OCI-LY7 (cell line): ENCODE data around the gene COL5A1. TPM values are rescaled to one million over a fixed set of nuclear protein-coding genes. Genes with fewer than 3 reads are reported as not detected.

Experiments
- BruUV-seq: library from RNA; stranded (reverse); fragments of 400-500 nt; replicated peaks from 2 replicates; lab custom pipeline; 2021; lab: Mats Ljungman, UMichigan
- CTCF ChIA-PET: fragments of 300-600 bp; sonication (Branson Sonifier 250); formaldehyde crosslinking; loops from one replicate; lab custom pipeline; 2022; ENCODE audit warnings: antibody characterized with exemption; ENCODE audit not compliant: unreplicated experiment; lab: Charles Lee
- POLR2A ChIA-PET: fragments of 300-600 bp; sonication (Branson Sonifier 250); formaldehyde crosslinking; loops from one replicate; lab custom pipeline; 2022; ENCODE audit warnings: antibody characterized with exemption; lab: Charles Lee
- DNase-seq: peaks from one replicate; pipeline ENCODE4 v3.0.0-alpha.2; 2015; ENCODE audit warnings: low spot score
- H2AFZ ChIP-seq: fragments of 200-600 bp; sonication (generic), shearing (Covaris generic); 2 replicates; pipeline ENCODE4 v1.6.1; 2014; ENCODE audit warnings: mild to moderate bottlenecking, antibody characterized with exemption, low read length, moderate library complexity
- H3K27ac ChIP-seq: fragments of 200-600 bp; sonication (generic); 2 replicates; pipeline ENCODE4 v1.5.1; 2014; ENCODE audit warnings: mixed run types, low read depth, mild to moderate bottlenecking, moderate library complexity, low read length, inconsistent platforms; ENCODE audit not compliant: poor library complexity, severe bottlenecking
- H3K36me3 ChIP-seq: fragments of 200-600 bp; sonication (generic); 2 replicates; pipeline ENCODE4 v1.6.1; 2014; ENCODE audit warnings: mild to moderate bottlenecking, antibody characterized with exemption, low read length, moderate library complexity, mixed read lengths; ENCODE audit not compliant: insufficient read depth
- H3K4me1 ChIP-seq: fragments of 200-600 bp; sonication (generic); 2 replicates; pipeline ENCODE4 v1.5.1; 2014; ENCODE audit warnings: mild to moderate bottlenecking, low read length; ENCODE audit not compliant: insufficient read depth, poor library complexity, severe bottlenecking
- H3K4me2 ChIP-seq: fragments of 200-600 bp; sonication (generic); 2 replicates; pipeline ENCODE4 v1.6.1; 2014; ENCODE audit warnings: mild to moderate bottlenecking, low read length
- H3K4me3 ChIP-seq: fragments of 200-600 bp; sonication (generic); 2 replicates; pipeline ENCODE4 v1.5.1; 2014; ENCODE audit warnings: mild to moderate bottlenecking, low read depth, low read length; ENCODE audit not compliant: poor library complexity, severe bottlenecking
- H3K79me2 ChIP-seq: fragments of 200-600 bp; sonication (generic); 2 replicates; pipeline ENCODE4 v1.6.1; 2016; ENCODE audit warnings: low read depth, mild to moderate bottlenecking, low read length, moderate library complexity, mixed read lengths; ENCODE audit not compliant: insufficient read depth
- H3K9me2 ChIP-seq: fragments of 200-600 bp; sonication (generic); 2 replicates; pipeline ENCODE4 v1.6.1; 2016; ENCODE audit warnings: mild to moderate bottlenecking, low read length, mixed read lengths; ENCODE audit not compliant: insufficient read depth
- H3K9me3 ChIP-seq: fragments of 200-600 bp; sonication (generic); 2 replicates; pipeline ENCODE4 v1.6.1; 2014; ENCODE audit warnings: mild to moderate bottlenecking, mixed run types, low read length, mixed read lengths
- H4K20me1 ChIP-seq: fragments of 200-600 bp; sonication (generic); 2 replicates; pipeline ENCODE4 v1.6.1; 2014; ENCODE audit warnings: mild to moderate bottlenecking, antibody characterized with exemption, low read length, moderate library complexity, mixed read lengths; ENCODE audit not compliant: insufficient read depth
- CTCF ChIP-seq: fragments of 200-600 bp; sonication (generic); conservative IDR thresholded peaks from 2 replicates; pipeline ENCODE4 v1.5.1; 2014; ENCODE audit warnings: mild to moderate bottlenecking, antibody characterized with exemption, low read length, moderate library complexity, mixed read lengths
- EZH2phosphoT487 ChIP-seq: fragments of 200-600 bp; sonication (generic); IDR thresholded peaks from 2 replicates; pipeline ENCODE4 v1.6.1; 2018; ENCODE audit warnings: low read depth, borderline replicate concordance, mild to moderate bottlenecking, mixed run types, antibody characterized with exemption, low read length, moderate library complexity, mixed read lengths
- intact Hi-C: fragments of 100-400 bp; cut with micrococcal nuclease; formaldehyde crosslinking; loops from one replicate; pipeline ENCODE4 v1.10.0; 2022; ENCODE audit not compliant: unreplicated experiment
- total RNA-seq, 2 experiments: library from RNA; depleted of rRNA in 1 of 2; stranded (reverse); fragments of >200 nt in 1 of 2; shearing (Covaris generic) in 1 of 2; gene quantifications; 2 replicates each; pipeline ENCODE4 v1.2.3, GENCODE V29; 2014 to 2022

The COL5A1 gene
- total RNA-seq, 2 experiments from 2014 or later: 12.2 to 28.6 TPM

DNA sequence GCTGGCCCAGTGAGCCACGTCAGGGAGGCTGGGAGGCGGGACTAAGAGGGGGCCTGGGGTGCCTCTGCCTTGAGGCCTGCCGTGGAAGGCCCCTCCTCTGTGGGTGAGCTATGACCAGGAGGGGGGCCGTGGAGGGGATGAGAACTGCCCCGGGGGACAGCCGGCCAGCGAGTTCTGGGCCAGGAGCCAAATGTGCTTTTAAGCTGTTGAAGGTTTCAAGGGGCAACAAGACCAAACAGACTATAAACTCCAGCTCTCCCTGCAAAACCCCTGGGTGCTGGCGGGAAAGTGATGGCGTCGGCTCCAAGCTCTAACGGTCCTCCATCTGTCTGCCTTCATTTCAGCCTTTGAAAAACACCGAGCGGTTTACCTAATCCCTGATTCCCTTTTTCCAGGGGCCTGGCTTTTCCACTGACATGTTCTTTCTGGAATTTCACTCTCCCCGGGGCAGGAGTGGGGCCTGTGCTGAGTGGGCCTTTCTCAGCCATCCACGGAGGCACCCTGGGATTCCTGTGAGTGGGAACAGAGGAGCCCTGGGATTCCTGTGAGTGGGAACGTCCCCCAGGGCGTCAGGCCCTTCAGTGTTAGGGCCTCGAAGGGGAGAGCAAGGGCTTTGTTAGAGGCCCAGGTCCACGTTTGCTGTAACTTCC is 65.6 kb downstream of the COL5A1 start:
- H3K4me3 ChIP-seq: no peak overlapping the region
- intact Hi-C loops: no loop called here
- no peaks in the 10 kb centered on the region for H3K36me3 ChIP-seq
- no peaks in the 10 kb centered on the region for H3K79me2 ChIP-seq
- H3K27ac ChIP-seq: no peak overlapping the region
- no peaks in the 10 kb centered on the region for H4K20me1 ChIP-seq
- ChIA-PET CTCF (no interaction called here), POLR2A (no interaction called here)
- H3K4me1 ChIP-seq: no peaks in the 10 kb centered on the region
- H3K9me2 ChIP-seq: no peaks in the 10 kb centered on the region
- H3K4me2 ChIP-seq: no peak overlapping the region
- BruUV-seq: no TSS peak
- no peak overlapping the region for H2AFZ ChIP-seq
- H3K9me3 ChIP-seq: no peaks in the 10 kb centered on the region
- DNase-seq: no peak
- TF ChIP-seq CTCF (no peak), EZH2phosphoT487 (no peak)

GRCh38 chr9:134707731-134708671 is 66.4 kb downstream of the COL5A1 start:
- Histone ChIP-seq H2AFZ (no peak overlapping the region), H3K27ac (no peak overlapping the region)

More at GRCh38 chr9:134707731-134708671, 66.4 kb downstream of the COL5A1 start:
- H3K4me1 ChIP-seq: no peaks in the 10 kb centered on the region
- H3K4me3 ChIP-seq: no peak overlapping the region
- no peaks in the 10 kb centered on the region for H3K9me3 ChIP-seq
- no peaks in the 10 kb centered on the region for H4K20me1 ChIP-seq
- no peaks in the 10 kb centered on the region for H3K9me2 ChIP-seq
- DNase-seq: no peak
- no TSS peak for BruUV-seq
- POLR2A ChIA-PET: no interaction called here
- no peak for TF ChIP-seq EZH2phosphoT487
- no peak for TF ChIP-seq CTCF
- no peak overlapping the region for H3K4me2 ChIP-seq
- no peaks in the 10 kb centered on the region for H3K79me2 ChIP-seq
- intact Hi-C loops: no loop called here
- H3K36me3 ChIP-seq: no peaks in the 10 kb centered on the region
- CTCF ChIA-PET: no interaction called here
